ENCODE measurements around the gene CBX1. TPM values are rescaled to one million over a fixed set of nuclear protein-coding genes. Genes with fewer than 3 reads are reported as not detected.

Gene CBX1
- 28.2 and 37.2 TPM in 2 replicates for total RNA-seq

DNA sequence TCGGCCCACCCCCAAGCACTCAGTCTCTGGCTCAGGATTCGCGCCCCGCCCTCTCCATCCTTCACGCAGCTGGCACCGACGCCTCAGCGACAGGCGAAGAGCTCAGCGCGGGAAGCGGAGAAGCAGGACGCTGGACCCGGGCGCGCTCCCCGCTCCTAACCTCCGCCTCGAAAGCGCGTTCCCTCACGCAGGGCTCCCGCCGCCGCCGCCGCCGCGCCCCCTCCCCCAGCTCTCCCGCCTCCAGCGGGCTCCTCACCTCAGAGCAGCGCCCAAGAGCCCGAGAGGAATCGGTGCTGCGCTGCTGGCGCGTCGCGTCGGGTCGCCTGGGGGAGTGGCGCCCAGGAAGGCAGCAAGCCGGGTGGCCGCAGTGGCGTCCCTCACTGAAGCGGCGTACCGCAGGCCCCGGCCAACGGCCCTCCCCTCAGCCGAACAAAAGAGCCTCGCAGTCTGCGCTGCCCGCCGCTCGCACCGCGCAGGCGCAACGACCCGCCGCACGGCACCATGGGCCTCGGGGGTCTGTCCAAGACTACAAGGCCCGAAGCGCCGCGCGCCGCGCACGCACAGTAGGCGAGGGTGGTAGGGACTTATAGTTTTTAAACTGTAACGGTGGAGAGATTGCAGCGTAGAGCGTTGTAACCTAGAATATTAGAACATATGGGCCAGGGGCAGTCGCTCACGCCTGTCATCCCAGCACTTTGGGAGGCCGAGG lies at the start of gene CBX1:
Gene CBX1, minus strand, starts transcription at position 467 of the 709 bp plus-strand sequence. CDS start 24,474 bp downstream, outside the sequence.

DNA sequence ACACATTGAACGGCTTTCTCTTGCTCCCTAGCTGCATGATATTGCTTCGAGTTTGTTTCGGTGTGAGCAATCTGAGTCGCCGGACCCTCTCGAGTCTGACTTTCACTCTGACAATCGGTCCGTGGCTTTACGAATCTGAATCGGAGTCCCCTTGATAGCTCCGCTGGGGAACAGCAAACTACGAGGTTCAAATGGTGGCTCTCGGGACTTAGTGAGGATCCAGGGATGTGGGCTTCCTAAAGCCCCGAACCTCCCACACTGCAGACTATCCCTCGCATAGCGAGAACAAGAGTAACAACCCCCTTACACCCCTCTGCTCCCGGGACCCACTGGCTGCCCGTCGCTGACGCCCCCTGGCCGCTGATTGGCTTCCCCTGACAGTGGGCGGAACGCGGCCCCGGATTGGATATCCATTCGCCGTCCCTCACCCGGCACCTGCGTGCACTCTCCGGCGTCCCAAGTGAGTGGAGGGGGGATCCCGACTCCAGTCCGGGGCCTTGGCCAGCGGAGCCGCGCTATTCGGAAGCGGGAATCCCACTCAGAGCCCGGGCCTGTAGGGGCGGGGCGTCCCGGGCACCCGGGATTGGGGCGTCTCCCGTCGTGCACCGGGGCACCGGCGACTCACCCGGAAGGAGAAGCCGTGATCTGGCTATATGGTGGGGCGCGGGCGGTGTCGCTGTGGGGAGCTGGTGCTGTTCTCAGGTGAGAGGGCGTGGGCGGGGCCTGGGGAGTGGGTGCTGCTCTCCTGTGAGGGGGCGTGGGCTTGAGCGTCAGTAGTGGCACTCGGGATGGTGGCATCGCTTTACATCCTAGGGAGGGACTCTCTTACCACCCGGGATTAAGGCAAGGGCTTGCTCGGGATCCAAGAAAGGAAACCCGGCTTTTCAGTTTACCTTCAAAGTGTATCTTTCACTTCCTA lies 6.1 kb upstream of the CBX1 start, which contains the start of gene SNX11:
Gene SNX11, plus strand, starts transcription at position 630 of the 919 bp plus-strand sequence. CDS start 4,278 bp downstream, outside the sequence.

DNA sequence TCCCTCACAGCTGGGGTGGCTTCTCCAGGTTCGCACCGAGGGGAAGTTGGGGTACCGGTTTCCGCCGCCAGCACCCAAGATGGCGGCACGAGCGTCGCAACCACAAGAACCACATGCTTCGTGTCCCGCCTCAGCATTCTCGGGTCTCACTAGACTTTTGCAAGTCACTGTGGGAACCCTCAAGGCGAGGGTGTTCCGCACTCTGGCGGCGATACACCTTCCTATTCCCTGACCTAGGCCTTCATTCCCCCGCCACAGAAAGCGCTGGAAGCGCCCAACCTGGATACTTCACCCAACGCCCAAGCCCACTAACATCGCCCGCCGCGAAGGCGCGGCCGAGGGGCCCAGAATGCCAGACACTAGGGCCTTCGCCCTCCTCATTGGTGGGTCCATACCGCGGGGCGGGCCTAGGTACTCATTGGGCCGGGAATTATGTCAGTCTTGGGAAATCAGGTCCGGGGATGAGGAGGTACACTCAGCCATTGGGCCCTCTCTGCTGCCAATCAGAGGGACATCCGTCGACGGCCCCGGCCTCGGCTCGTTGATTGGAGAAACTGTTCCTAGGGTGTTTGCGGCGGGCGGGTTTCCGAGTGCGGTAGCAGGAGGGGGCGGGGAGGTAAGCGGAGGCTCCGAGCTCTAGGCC lies 53.4 kb downstream of the CBX1 start, which contains the start of gene NFE2L1:
Gene NFE2L1, plus strand, starts transcription at position 619 of the 643 bp plus-strand sequence. CDS start 2,760 bp downstream, outside the sequence.

DNA sequence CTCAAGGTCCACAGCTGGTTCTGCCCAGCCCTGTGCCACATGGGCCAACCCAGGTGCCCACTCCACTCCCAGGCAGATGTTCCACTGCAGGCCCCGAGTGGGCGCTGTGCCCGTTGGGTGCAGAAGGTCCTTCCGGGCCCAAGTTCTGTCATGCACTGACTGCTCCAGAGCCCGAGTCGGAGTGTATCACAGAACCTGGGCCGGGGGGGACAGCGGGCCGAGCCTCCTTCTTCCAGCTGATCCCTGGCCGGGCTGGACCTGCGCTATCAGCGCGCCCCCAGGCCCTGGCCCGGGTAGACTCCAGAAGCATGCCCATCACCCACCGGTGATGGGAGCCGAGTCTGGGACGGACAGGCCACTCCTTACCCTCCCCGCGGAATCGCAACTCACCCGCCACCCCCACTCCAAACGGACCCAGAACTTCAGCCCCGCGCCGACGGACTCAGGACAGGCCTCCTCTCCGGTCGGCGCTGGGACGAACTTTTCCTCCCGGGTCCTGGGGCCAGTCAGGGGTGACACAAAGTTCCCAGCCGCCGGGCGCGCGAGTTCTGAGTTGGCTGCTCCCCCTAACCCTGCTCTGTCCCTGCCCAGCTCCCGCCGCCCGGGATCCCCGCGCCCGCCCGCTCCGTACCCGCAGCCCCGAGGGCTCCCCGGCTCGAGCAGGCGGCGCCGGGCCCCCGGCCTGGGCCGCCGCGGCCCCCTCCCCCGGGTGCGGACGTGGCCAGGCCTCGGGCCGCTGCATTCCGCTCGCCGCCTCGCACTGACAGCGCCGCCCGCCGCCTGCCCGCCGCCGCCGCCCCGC lies 64.0 kb downstream of the CBX1 start, which contains the start of gene COPZ2:
Gene COPZ2, minus strand, starts transcription at position 762 of the 802 bp plus-strand sequence. Its CDS starts 20 bp downstream, at position 742.

Other genes starting within 250 kb of the CBX1 start
- gene SP2, start 205.2 kb downstream of the CBX1 start, total RNA-seq, result 0.14 and 0.28 TPM in 2 replicates
- gene PNPO, start 159.9 kb downstream of the CBX1 start, total RNA-seq, result 17.1 and 21.1 TPM in 2 replicates
- not detected in 2 replicates for gene PRR15L, start 143.6 kb downstream of the CBX1 start, total RNA-seq
- 69.1 and 88.3 TPM in 2 replicates for gene CDK5RAP3, start 130.4 kb downstream of the CBX1 start, total RNA-seq
- gene COPZ2, start 63.7 kb downstream of the CBX1 start, total RNA-seq, result 123 and 125 TPM in 2 replicates
- gene NFE2L1, start 53.1 kb downstream of the CBX1 start, total RNA-seq, result 80.6 and 90.0 TPM in 2 replicates
- gene SNX11, start 6.3 kb upstream of the CBX1 start, total RNA-seq, result 9.2 and 11.6 TPM in 2 replicates